Measurements from ENCODE around the gene LTBP3. TPM values are rescaled to one million over a fixed set of nuclear protein-coding genes. Genes with fewer than 3 reads are reported as not detected.

The LTBP3 gene
- total and polyA plus RNA-seq, 2 of the 13 experiments (the other 11 are each of a cell fraction or from before 2014, with no cell fraction given) = 12.2 to 68.1 TPM

GRCh38 chr11:65497141-65498041, 60.8 kb downstream of the LTBP3 start (continued):
- no peak for TF ChIP-seq ZNF180 (CRISPR knock-in tag; IDR thresholded peaks at IDR 0.05; ENCODE audit: borderline replicate concordance, low read depth)
- peak; percentile 83 for TF ChIP-seq ZNF678 (CRISPR knock-in tag; IDR thresholded peaks at IDR 0.05)
- TF ChIP-seq ZBTB10 (CRISPR knock-in tag; IDR thresholded peaks at IDR 0.05; ENCODE audit: borderline replicate concordance) = no peak
- TF ChIP-seq PRMT3 (CRISPR knock-in tag; IDR thresholded peaks at IDR 0.05; ENCODE audit: borderline replicate concordance, low read depth) = no peak
- TF ChIP-seq, protein P1, sequence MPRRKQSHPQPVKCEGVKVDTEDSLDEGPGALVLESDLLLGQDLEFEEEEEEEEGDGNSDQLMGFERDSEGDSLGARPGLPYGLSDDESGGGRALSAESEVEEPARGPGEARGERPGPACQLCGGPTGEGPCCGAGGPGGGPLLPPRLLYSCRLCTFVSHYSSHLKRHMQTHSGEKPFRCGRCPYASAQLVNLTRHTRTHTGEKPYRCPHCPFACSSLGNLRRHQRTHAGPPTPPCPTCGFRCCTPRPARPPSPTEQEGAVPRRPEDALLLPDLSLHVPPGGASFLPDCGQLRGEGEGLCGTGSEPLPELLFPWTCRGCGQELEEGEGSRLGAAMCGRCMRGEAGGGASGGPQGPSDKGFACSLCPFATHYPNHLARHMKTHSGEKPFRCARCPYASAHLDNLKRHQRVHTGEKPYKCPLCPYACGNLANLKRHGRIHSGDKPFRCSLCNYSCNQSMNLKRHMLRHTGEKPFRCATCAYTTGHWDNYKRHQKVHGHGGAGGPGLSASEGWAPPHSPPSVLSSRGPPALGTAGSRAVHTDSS (CRISPR knock-in tag; conservative IDR thresholded peaks at IDR 0.05) = no peak
- TF ChIP-seq MAX (IDR thresholded peaks at IDR 0.05) = peak; percentile 84
- peak; percentile 62; the same call in 1 of the 2 replicates for TF ChIP-seq ZBED4 (CRISPR knock-in tag; IDR thresholded peaks at IDR 0.05; ENCODE audit: borderline replicate concordance)
- peak; percentile 75 for TF ChIP-seq ZNF891 (CRISPR knock-in tag; IDR thresholded peaks at IDR 0.05)
- peak; percentile 68 for TF ChIP-seq ZNF883 (CRISPR knock-in tag; IDR thresholded peaks at IDR 0.05; ENCODE audit: not compliant biosample characterization)
- TF ChIP-seq HDAC2 (CRISPR knock-in tag; IDR thresholded peaks at IDR 0.05) = peak; percentile 89
